Caco-2 (cell line): ENCODE results near the gene DHX34. TPM values are rescaled to one million over a fixed set of nuclear protein-coding genes. Genes with fewer than 3 reads are reported as not detected.
"Not testable (repeated sequence)": the region's sequence is repeated elsewhere in the genome, so short reads cannot be mapped to it uniquely, and the experiment has no call there.

Experiments
- BruUV-seq: library from RNA; stranded (reverse); fragments of 400-500 nt; replicated peaks from 2 replicates; lab custom pipeline; 2021; lab: Mats Ljungman, UMichigan
- CTCF ChIA-PET: fragments of 300-600 bp; sonication (Branson Sonifier 250); formaldehyde crosslinking; loops from one replicate; lab custom pipeline; 2022; ENCODE audit warnings: antibody characterized with exemption; lab: Charles Lee
- POLR2A ChIA-PET: fragments of 300-600 bp; sonication (Branson Sonifier 250); formaldehyde crosslinking; loops from one replicate; lab custom pipeline; 2022; ENCODE audit warnings: antibody characterized with exemption; lab: Charles Lee
- DNase-seq, 2 experiments: peaks; one replicate each; pipeline versions ENCODE4 v3.0.0 to v3.0.0-alpha.2; 2020 to 2022
- H3K27me3 ChIP-seq: replicated peaks from 2 replicates; pipeline ENCODE4 v1.6.0; 2011; ENCODE audit warnings: low read length; ENCODE audit not compliant: control insufficient read depth, insufficient read depth
- H3K36me3 ChIP-seq: 2 replicates; pipeline ENCODE4 v1.5.1; 2011; ENCODE audit warnings: low read length; ENCODE audit not compliant: control insufficient read depth, insufficient read depth
- H3K4me1 ChIP-seq: fragments of 250-450 bp; sonication (Bioruptor Pico); 2 replicates; pipeline ENCODE4 v1.5.1; 2020; ENCODE audit warnings: mild to moderate bottlenecking
- H3K4me3 ChIP-seq: 2 replicates; pipeline ENCODE4 v1.5.1; 2011; ENCODE audit warnings: low read depth, mild to moderate bottlenecking, control low read depth, low read length
- H3K9me3 ChIP-seq: fragments of 250-450 bp; sonication (Bioruptor Pico); 2 replicates; pipeline ENCODE4 v1.5.1; 2020; ENCODE audit warnings: mild to moderate bottlenecking, moderate library complexity
- H3K27ac Mint-ChIP-seq: one replicate; pipeline ENCODE4 v1.8.0; 2022; ENCODE audit warnings: mixed read lengths; ENCODE audit not compliant: unreplicated experiment
- H3K27me3 Mint-ChIP-seq: one replicate; pipeline ENCODE4 v1.8.0; 2022; ENCODE audit warnings: mixed read lengths; ENCODE audit not compliant: insufficient read depth, unreplicated experiment
- H3K36me3 Mint-ChIP-seq: one replicate; pipeline ENCODE4 v1.8.0; 2022; ENCODE audit warnings: mild to moderate bottlenecking, mixed read lengths; ENCODE audit not compliant: insufficient read depth, unreplicated experiment
- H3K4me1 Mint-ChIP-seq: one replicate; pipeline ENCODE4 v1.8.0; 2022; ENCODE audit warnings: low read depth, mixed read lengths; ENCODE audit not compliant: unreplicated experiment
- H3K4me3 Mint-ChIP-seq: one replicate; pipeline ENCODE4 v1.8.0; 2022; ENCODE audit warnings: mild to moderate bottlenecking, moderate library complexity, mixed read lengths; ENCODE audit not compliant: unreplicated experiment
- H3K9me3 Mint-ChIP-seq: one replicate; pipeline ENCODE4 v1.8.0; 2022; ENCODE audit warnings: mixed read lengths; ENCODE audit not compliant: unreplicated experiment
- intact Hi-C: fragments of 100-400 bp; cut with micrococcal nuclease; formaldehyde crosslinking; loops from one replicate; pipeline ENCODE4 v1.10.0; 2022; ENCODE audit not compliant: unreplicated experiment
- total RNA-seq: library from RNA; stranded (reverse); gene quantifications from 2 replicates; pipeline ENCODE4 v1.2.3, GENCODE V29; 2022
- TF ChIP-seq, protein P1 (sequence below), 2 experiments: fragments of 200-600 bp in 1 of 2; IDR thresholded peaks; 1 replicate in 1 of 2; 2 replicates in 1 of 2; pipeline versions ENCODE4 v1.5.1 to v1.8.0; 2011 to 2022; ENCODE audit warnings: antibody characterized with exemption in 1 of 2, control low read depth in 1 of 2, inconsistent platforms in 1 of 2, low read depth in 1 of 2, low read length in 1 of 2, mild to moderate bottlenecking in 1 of 2, moderate library complexity in 1 of 2; ENCODE audit not compliant: insufficient read depth in 1 of 2, severe bottlenecking in 1 of 2, unreplicated experiment in 1 of 2

The DHX34 gene
- total RNA-seq, 1 experiment from 2014 or later = 28.7 TPM

DNA sequence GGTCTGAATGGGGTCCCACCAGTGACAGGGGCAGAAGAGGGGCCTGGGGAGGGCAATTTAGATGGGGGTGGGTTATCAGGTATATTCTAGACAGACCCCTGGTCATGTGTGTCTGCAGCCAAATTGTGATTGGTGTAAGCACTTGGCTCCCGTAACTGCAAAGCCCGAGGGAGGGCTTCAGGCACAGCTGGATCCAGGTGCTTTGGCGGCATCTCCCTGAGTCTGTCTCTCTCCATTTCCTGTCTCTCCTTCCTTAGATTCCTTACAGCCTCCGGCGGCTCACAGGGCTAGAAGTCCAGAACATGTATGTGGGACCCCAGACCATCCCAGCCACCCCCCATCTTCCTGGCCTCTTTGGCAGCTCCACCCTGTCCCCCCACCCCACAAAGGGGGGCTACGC lies 31.4 kb downstream of the DHX34 start:
- H3K27me3 Mint-ChIP-seq = no peaks in the 10 kb centered on the region
- intact Hi-C loops = no loop called here
- no peaks in the 10 kb centered on the region for H3K27me3 ChIP-seq
- TF ChIP-seq, protein P1, sequence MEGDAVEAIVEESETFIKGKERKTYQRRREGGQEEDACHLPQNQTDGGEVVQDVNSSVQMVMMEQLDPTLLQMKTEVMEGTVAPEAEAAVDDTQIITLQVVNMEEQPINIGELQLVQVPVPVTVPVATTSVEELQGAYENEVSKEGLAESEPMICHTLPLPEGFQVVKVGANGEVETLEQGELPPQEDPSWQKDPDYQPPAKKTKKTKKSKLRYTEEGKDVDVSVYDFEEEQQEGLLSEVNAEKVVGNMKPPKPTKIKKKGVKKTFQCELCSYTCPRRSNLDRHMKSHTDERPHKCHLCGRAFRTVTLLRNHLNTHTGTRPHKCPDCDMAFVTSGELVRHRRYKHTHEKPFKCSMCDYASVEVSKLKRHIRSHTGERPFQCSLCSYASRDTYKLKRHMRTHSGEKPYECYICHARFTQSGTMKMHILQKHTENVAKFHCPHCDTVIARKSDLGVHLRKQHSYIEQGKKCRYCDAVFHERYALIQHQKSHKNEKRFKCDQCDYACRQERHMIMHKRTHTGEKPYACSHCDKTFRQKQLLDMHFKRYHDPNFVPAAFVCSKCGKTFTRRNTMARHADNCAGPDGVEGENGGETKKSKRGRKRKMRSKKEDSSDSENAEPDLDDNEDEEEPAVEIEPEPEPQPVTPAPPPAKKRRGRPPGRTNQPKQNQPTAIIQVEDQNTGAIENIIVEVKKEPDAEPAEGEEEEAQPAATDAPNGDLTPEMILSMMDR (IDR thresholded peaks at IDR 0.05; ENCODE audit: insufficient read depth in 1 of 2, low read depth in 1 of 2, low read length in 1 of 2, severe bottlenecking in 1 of 2, unreplicated experiment in 1 of 2) = no peak
- no peak for DNase-seq
- H3K36me3 Mint-ChIP-seq = peaks cover 57% of the 10 kb centered on the region
- H3K4me1 Mint-ChIP-seq = no peaks in the 10 kb centered on the region
- no peak overlapping the region for H3K4me3 Mint-ChIP-seq
- no peak overlapping the region for H3K4me3 ChIP-seq
- H3K9me3 ChIP-seq = no peaks in the 10 kb centered on the region
- BruUV-seq = no TSS peak
- H3K4me1 ChIP-seq = no peaks in the 10 kb centered on the region
- ChIA-PET POLR2A (no interaction called here), CTCF (no interaction called here)
- no peaks in the 10 kb centered on the region for H3K9me3 Mint-ChIP-seq
- H3K27ac Mint-ChIP-seq = no peak overlapping the region
- H3K36me3 ChIP-seq = peaks cover 3% of the 10 kb centered on the region

DNA sequence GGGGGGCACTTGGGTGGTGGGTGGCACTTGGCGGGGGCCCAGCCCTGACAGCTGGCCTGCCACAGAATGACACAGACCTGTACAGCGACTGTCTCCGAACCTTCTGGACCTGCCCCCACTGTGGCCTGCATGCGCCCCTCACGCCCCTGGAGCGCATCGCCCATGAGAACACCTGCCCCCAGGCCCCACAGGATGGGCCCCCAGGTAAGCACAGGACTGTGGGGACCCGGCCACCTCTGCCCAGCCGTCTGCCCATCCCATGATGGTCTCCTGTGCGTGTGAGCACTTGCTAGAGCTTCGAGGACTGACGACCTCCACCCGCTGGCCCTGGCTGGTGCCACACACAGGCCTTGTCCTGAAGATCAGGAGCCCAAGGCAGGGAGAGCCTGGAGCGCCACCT lies 32.0 kb downstream of the DHX34 start:
- TF ChIP-seq, protein P1 (IDR thresholded peaks at IDR 0.05; ENCODE audit: insufficient read depth in 1 of 2, low read depth in 1 of 2, low read length in 1 of 2, severe bottlenecking in 1 of 2, unreplicated experiment in 1 of 2) = no peak
- no peak for DNase-seq
- H3K36me3 ChIP-seq = peaks cover 3% of the 10 kb centered on the region
- no TSS peak for BruUV-seq
- POLR2A ChIA-PET = no interaction called here
- intact Hi-C loops = no loop called here
- no peak overlapping the region for H3K27ac Mint-ChIP-seq
- peaks cover 53% of the 10 kb centered on the region for H3K36me3 Mint-ChIP-seq
- no peaks in the 10 kb centered on the region for H3K9me3 ChIP-seq
- H3K4me3 ChIP-seq = no peak overlapping the region
- H3K4me3 Mint-ChIP-seq = no peak overlapping the region
- H3K9me3 Mint-ChIP-seq = no peaks in the 10 kb centered on the region
- H3K4me1 ChIP-seq = no peaks in the 10 kb centered on the region
- CTCF ChIA-PET = no interaction called here
- no peaks in the 10 kb centered on the region for H3K27me3 ChIP-seq
- H3K27me3 Mint-ChIP-seq = no peaks in the 10 kb centered on the region
- no peaks in the 10 kb centered on the region for H3K4me1 Mint-ChIP-seq

DNA sequence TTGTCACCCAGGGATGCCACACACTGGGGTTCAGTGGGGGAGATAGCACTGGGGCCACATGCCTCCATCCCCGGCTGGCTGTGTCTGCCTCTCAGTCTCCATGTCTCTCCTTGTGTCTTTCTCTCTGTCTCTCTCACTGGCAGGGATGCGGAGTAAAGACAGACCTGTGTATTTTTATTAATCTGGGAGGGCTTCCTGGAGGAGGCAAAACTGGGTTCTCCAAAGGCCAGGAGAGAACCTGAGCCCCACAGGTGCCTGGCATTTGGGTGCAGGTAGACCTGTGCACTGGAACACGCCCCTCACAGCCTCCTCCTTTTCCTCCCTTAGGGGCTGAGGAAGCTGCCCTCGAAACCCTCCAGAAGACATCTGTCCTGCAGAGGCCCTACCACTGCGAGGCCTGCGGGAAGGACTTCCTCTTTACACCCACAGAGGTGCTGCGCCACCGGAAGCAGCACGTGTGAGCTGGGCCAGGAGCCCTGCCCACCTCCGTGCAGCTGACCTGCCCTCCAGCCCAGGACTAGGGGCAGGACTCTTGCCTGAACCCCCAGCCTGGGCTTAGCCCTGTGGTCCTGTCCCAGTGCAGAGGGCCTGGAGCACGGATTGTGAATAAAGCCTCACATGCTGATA lies 32.7 kb downstream of the DHX34 start:
- Histone ChIP-seq H3K9me3 (no peaks in the 10 kb centered on the region), H3K27me3 (no peaks in the 10 kb centered on the region), H3K36me3 (peaks cover 3% of the 10 kb centered on the region), H3K4me1 (no peaks in the 10 kb centered on the region), H3K4me3 (no peak overlapping the region)
- H3K4me1 Mint-ChIP-seq = no peaks in the 10 kb centered on the region
- H3K36me3 Mint-ChIP-seq = peaks cover 50% of the 10 kb centered on the region
- no TSS peak for BruUV-seq
- H3K4me3 Mint-ChIP-seq = no peak overlapping the region
- TF ChIP-seq, protein P1 (IDR thresholded peaks at IDR 0.05; ENCODE audit: insufficient read depth in 1 of 2, low read depth in 1 of 2, low read length in 1 of 2, severe bottlenecking in 1 of 2, unreplicated experiment in 1 of 2) = no peak
- H3K27me3 Mint-ChIP-seq = no peaks in the 10 kb centered on the region
- no peak for DNase-seq
- ChIA-PET POLR2A (no interaction called here), CTCF (no interaction called here)
- H3K9me3 Mint-ChIP-seq = no peaks in the 10 kb centered on the region
- intact Hi-C loops = no loop called here
- no peak overlapping the region for H3K27ac Mint-ChIP-seq

DNA sequence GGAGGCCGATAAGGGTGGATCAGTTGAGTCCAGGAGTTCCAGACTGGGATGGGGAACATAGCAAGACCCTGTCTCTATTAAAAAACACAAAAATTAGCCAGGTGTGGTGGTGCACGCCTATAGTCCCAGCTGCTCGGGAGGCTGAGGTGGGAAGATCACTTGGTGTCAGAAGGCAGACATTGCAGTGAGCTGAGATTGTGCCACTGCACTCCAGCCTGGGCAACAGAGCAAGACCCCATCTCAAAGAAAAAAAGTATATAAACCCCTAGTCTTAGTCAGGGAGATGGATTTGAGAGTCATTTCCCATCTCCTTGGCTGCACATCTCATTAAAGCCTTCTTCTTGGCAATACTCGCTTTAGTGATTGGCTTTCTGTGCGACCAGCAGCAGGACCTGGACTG lies 34.8 kb downstream of the DHX34 start:
- BruUV-seq, H3K27me3 ChIP-seq, H3K4me1 ChIP-seq, H3K4me1 Mint-ChIP-seq, H3K9me3 ChIP-seq, H3K36me3 ChIP-seq, POLR2A ChIA-PET, H3K27me3 Mint-ChIP-seq, H3K4me3 Mint-ChIP-seq, H3K4me3 ChIP-seq, DNase-seq, intact Hi-C loops, H3K27ac Mint-ChIP-seq, H3K9me3 Mint-ChIP-seq: not testable (repeated sequence)
- CTCF ChIA-PET = interaction anchor here (0.6 kb wide), 1 partner anchor 92 kb away, joined by 4 read pairs; no protein-coding TSS in a partner anchor
- H3K36me3 Mint-ChIP-seq = peaks cover 37% of the 10 kb centered on the region

DNA sequence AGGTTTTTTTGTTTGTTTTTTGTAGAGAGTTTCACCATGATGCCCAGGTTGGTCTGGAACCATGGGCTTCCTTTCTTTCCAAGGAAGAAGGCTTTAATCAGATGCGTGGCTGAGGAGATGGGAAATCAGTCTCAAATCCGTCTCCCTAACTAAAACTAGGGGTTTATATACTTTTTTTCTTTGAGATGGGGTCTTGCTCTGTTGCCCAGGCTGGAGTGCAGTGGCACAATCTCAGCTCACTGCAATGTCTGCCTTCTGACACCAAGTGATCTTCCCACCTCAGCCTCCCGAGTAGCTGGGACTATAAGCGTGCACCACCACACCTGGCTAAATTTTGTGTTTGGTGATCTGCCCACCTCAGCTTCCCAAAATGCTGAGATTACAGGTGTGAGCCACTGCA lies 35.4 kb downstream of the DHX34 start:
- H3K4me3 ChIP-seq, H3K27me3 ChIP-seq, H3K4me1 Mint-ChIP-seq, POLR2A ChIA-PET, H3K9me3 Mint-ChIP-seq, intact Hi-C loops, BruUV-seq, H3K9me3 ChIP-seq, DNase-seq, H3K4me1 ChIP-seq, H3K4me3 Mint-ChIP-seq, H3K36me3 ChIP-seq, H3K27ac Mint-ChIP-seq, H3K27me3 Mint-ChIP-seq: not testable (repeated sequence)
- peaks cover 31% of the 10 kb centered on the region for H3K36me3 Mint-ChIP-seq
- CTCF ChIA-PET = interaction anchor here (0.6 to 1.1 kb wide), 2 partner anchors 36 to 92 kb away, joined by 4 to 6 read pairs; partner anchors contain the start of gene DHX34
